Measurements from ENCODE around the gene B3GNT7. TPM values are rescaled to one million over a fixed set of nuclear protein-coding genes. Genes with fewer than 3 reads are reported as not detected.
"Not testable (repeated sequence)": the region's sequence is repeated elsewhere in the genome, so short reads cannot be mapped to it uniquely, and the experiment has no call there.

B3GNT7 gene
- total RNA-seq, 1 donor from 2014 or later, result 0.90 TPM

DNA sequence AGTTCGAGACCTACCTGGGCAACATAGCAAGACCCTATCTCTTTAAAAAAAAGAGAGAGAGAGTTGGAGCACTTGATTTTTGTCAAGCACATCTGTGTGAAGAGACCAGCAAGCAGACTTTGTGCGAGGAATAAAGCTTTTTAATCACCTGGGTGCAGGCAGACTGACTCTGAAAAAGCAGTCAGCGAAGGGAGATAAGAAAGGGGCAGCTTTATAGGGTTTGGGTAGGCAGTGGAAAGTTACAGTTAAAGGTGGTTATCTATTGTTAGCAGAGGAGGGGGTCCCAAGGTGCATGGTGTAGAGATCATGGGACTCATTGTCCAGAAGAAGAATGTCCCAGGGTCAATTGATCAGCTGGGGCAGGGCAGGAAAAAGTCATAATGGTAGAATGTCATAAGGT is 34.4 kb downstream of the B3GNT7 start:
- no peak overlapping the region for H3K4me3 ChIP-seq
- no peaks in the 10 kb centered on the region for H3K79me2 ChIP-seq (ENCODE audit: low read depth)
- TF ChIP-seq EZH2phosphoT487 (IDR thresholded peaks at IDR 0.05) (no peak), EZH2 (IDR thresholded peaks at IDR 0.05) (no peak), CTCF (IDR thresholded peaks at IDR 0.05) (no peak)
- H3K4me1 ChIP-seq, result no peaks in the 10 kb centered on the region
- no peaks in the 10 kb centered on the region for H3K27me3 ChIP-seq
- no peak overlapping the region for H3K9ac ChIP-seq
- Mint-ChIP-seq H3K4me1 (peaks cover 2% of the 10 kb centered on the region), H3K4me3 (no peak overlapping the region), H3K27me3 (ENCODE audit: insufficient read depth, low read depth) (peaks cover 3% of the 10 kb centered on the region), H3K36me3 (no peaks in the 10 kb centered on the region), H3K27ac (no peak overlapping the region), H3K9me3 (peaks cover 3% of the 10 kb centered on the region)
- H3K36me3 ChIP-seq, result no peaks in the 10 kb centered on the region
- no peaks in the 10 kb centered on the region for H4K20me1 ChIP-seq (ENCODE audit: low read depth)
- no peaks in the 10 kb centered on the region for H3F3A ChIP-seq (ENCODE audit: low read depth)
- H3K9me3 ChIP-seq (ENCODE audit: low read depth), result no peaks in the 10 kb centered on the region
- no peak overlapping the region for H3K4me2 ChIP-seq
- no peak for DNase-seq (ENCODE audit: low spot score)
- no peak overlapping the region for H2AFZ ChIP-seq (replicated peaks)
- no peak overlapping the region for H3K27ac ChIP-seq

- H3F3A ChIP-seq (ENCODE audit: low read depth); H3K9ac ChIP-seq; H3K4me3 Mint-ChIP-seq; H3K4me2 ChIP-seq; H3K9me3 ChIP-seq (ENCODE audit: low read depth); H3K4me1 ChIP-seq; H3K36me3 Mint-ChIP-seq; H3K27me3 ChIP-seq; DNase-seq (ENCODE audit: low spot score); H3K27ac Mint-ChIP-seq; H3K36me3 ChIP-seq; H3K27ac ChIP-seq; H2AFZ ChIP-seq (replicated peaks); H3K4me3 ChIP-seq; H3K4me1 Mint-ChIP-seq; H3K79me2 ChIP-seq (ENCODE audit: low read depth); H4K20me1 ChIP-seq (ENCODE audit: low read depth); H3K9me3 Mint-ChIP-seq; H3K27me3 Mint-ChIP-seq (ENCODE audit: insufficient read depth, low read depth): not testable (repeated sequence)
These were observed 34.9 kb downstream of the B3GNT7 start for GRCh38 chr2:231430437-231430836.

DNA sequence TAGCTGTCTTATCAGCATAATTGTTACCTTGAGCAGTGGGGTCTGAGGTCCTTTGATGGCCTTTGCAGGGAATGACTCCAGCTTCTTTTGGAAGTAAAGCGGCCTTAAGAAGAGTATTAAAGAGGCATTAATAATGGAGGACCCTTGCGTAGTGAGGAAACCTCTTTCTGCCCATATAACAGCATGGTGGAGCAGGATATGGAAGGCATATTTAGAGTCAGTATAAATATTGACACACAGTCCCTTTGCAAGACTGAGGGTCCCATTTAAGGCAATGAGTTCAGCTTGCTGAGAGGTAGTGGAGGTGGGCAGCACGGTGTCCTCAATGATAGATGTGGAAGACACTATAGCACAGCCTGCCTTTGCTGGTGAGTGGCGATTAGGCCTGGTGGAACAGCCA is 36.1 kb downstream of the B3GNT7 start:
- no peak for DNase-seq (ENCODE audit: low spot score)
- Mint-ChIP-seq H3K36me3 (no peaks in the 10 kb centered on the region), H3K4me1 (peaks cover 2% of the 10 kb centered on the region), H3K27me3 (ENCODE audit: insufficient read depth, low read depth) (peaks cover 3% of the 10 kb centered on the region), H3K27ac (no peak overlapping the region), H3K4me3 (no peak overlapping the region), H3K9me3 (no peaks in the 10 kb centered on the region)
- Histone ChIP-seq H3K4me3 (no peak overlapping the region), H3K4me1 (no peaks in the 10 kb centered on the region), H3K27me3 (no peaks in the 10 kb centered on the region), H3K9ac (no peak overlapping the region), H3K36me3 (no peaks in the 10 kb centered on the region), H3K4me2 (no peak overlapping the region), H4K20me1 (ENCODE audit: low read depth) (no peaks in the 10 kb centered on the region), H3K27ac (no peak overlapping the region), H3F3A (ENCODE audit: low read depth) (no peaks in the 10 kb centered on the region), H2AFZ (replicated peaks) (no peak overlapping the region), H3K79me2 (ENCODE audit: low read depth) (no peaks in the 10 kb centered on the region), H3K9me3 (ENCODE audit: low read depth) (no peaks in the 10 kb centered on the region)
- no peak for TF ChIP-seq EZH2 (IDR thresholded peaks at IDR 0.05)
- no peak for TF ChIP-seq EZH2phosphoT487 (IDR thresholded peaks at IDR 0.05)
- no peak for TF ChIP-seq CTCF (IDR thresholded peaks at IDR 0.05)

- H3K4me3 Mint-ChIP-seq, result no peak overlapping the region
- no peaks in the 10 kb centered on the region for H3K36me3 Mint-ChIP-seq
- no peaks in the 10 kb centered on the region for H3K9me3 ChIP-seq (ENCODE audit: low read depth)
- H3K4me1 Mint-ChIP-seq, result peaks cover 2% of the 10 kb centered on the region
- H3K27me3 ChIP-seq, result no peaks in the 10 kb centered on the region
- H4K20me1 ChIP-seq (ENCODE audit: low read depth), result no peaks in the 10 kb centered on the region
- H3K27ac Mint-ChIP-seq, result no peak overlapping the region
- H2AFZ ChIP-seq (replicated peaks), result no peak overlapping the region
- peaks cover 3% of the 10 kb centered on the region for H3K27me3 Mint-ChIP-seq (ENCODE audit: insufficient read depth, low read depth)
- H3K79me2 ChIP-seq (ENCODE audit: low read depth), result no peaks in the 10 kb centered on the region
- no peaks in the 10 kb centered on the region for H3K36me3 ChIP-seq
- no peak overlapping the region for H3K4me3 ChIP-seq
- no peaks in the 10 kb centered on the region for H3F3A ChIP-seq (ENCODE audit: low read depth)
- H3K9me3 Mint-ChIP-seq, result no peaks in the 10 kb centered on the region
- no peak overlapping the region for H3K27ac ChIP-seq
- no peak overlapping the region for H3K4me2 ChIP-seq
- no peak for DNase-seq (ENCODE audit: low spot score)
- no peaks in the 10 kb centered on the region for H3K4me1 ChIP-seq
- H3K9ac ChIP-seq, result no peak overlapping the region
- TF ChIP-seq EZH2phosphoT487 (IDR thresholded peaks at IDR 0.05) (no peak), EZH2 (IDR thresholded peaks at IDR 0.05) (no peak), CTCF (IDR thresholded peaks at IDR 0.05) (no peak)
These were observed 38.5 kb downstream of the B3GNT7 start for GRCh38 chr2:231433990-231434389.

Data from neural progenitor cell (in vitro differentiated cells).